Peyer's patch (tissue), 4 donors: ENCODE measurements around the gene RFX4.

Experiments used
- POLR2A ChIP-seq, 2 donors: fragments of 450-650 bp; IDR thresholded peaks; one replicate each; pipeline ENCODE4 v1.5.1; 2017; ENCODE audit warnings: antibody characterized with exemption in 2 of 2, mild to moderate bottlenecking in 2 of 2, moderate library complexity in 2 of 2
- TF ChIP-seq, protein P1 (sequence below), 6 experiments: fragments of 450-650 bp in 4 of 6; fragments of 200-600 bp in 2 of 6; sonication (generic) in 1 of 6; IDR thresholded peaks; one replicate each; pipeline ENCODE4 v1.5.1; 2017 to 2019; ENCODE audit warnings: antibody characterized with exemption in 6 of 6, mild to moderate bottlenecking in 3 of 6, moderate library complexity in 1 of 6

DNA sequence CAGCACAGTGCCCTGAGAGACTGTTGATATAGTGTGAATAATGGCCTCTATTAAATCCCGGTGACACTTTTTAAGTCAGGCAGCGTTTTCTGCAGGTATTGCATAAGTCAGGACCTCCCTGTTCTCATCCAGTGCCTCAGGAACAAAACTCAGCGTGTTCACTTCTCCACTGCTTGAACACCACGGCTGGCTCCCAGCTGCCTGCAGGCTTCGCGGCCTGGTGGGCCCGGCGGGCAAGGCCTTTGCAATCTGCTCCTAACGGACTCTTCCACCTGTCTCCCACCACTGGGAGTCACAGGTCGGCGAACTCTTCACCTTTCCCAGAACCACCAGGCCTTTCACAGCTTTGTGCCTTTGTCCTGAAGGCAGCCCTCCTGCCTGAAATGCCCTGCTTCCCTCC, 18.7 kb downstream of the RFX4 start:
- TF ChIP-seq, protein P1, sequence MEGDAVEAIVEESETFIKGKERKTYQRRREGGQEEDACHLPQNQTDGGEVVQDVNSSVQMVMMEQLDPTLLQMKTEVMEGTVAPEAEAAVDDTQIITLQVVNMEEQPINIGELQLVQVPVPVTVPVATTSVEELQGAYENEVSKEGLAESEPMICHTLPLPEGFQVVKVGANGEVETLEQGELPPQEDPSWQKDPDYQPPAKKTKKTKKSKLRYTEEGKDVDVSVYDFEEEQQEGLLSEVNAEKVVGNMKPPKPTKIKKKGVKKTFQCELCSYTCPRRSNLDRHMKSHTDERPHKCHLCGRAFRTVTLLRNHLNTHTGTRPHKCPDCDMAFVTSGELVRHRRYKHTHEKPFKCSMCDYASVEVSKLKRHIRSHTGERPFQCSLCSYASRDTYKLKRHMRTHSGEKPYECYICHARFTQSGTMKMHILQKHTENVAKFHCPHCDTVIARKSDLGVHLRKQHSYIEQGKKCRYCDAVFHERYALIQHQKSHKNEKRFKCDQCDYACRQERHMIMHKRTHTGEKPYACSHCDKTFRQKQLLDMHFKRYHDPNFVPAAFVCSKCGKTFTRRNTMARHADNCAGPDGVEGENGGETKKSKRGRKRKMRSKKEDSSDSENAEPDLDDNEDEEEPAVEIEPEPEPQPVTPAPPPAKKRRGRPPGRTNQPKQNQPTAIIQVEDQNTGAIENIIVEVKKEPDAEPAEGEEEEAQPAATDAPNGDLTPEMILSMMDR (IDR thresholded peaks at IDR 0.05), result no peak
- no peak for TF ChIP-seq POLR2A (IDR thresholded peaks at IDR 0.05)
